ENCODE results near the gene SLC9A9.

The SLC9A9 gene

DNA sequence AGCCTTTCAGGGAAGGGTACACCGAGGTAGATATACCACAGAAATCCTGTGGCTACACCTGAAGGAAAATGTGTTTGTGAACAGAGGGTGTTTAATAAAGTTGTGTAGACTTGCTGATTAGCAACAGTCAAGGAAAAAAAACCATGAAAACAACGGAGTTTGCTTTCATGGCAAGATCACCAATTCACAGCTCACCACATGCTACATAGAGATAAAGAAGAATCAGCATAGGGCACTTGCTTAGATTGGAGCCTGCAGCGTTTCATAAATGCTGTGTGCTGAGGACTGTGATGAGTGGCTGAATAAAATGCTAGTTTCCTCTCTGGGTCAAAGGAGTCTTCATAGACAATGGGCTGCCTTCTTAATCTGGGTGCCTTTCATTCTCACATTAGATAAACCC lies 257.6 kb downstream of the SLC9A9 start:
- no peak for DNase-seq

DNA sequence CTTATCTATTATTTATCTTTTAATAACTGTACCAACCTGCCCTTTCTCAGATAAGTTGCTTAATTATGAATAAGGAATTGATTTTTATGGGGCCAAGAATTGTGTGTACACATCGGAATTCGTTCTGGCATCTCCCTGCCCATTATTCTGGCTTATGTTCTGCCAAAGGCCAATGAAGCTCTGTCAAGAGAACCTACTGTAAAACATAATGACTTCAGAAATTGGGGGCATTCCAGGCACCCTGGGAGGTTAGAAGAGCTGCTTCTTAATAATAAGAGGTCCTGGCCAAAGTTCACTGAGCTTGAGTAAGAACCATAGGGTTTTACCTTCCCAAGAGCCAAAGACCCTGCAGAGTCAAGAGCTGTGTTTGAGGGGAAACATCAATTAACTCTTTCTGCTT lies 261.7 kb downstream of the SLC9A9 start:
- no peak for DNase-seq

DNA sequence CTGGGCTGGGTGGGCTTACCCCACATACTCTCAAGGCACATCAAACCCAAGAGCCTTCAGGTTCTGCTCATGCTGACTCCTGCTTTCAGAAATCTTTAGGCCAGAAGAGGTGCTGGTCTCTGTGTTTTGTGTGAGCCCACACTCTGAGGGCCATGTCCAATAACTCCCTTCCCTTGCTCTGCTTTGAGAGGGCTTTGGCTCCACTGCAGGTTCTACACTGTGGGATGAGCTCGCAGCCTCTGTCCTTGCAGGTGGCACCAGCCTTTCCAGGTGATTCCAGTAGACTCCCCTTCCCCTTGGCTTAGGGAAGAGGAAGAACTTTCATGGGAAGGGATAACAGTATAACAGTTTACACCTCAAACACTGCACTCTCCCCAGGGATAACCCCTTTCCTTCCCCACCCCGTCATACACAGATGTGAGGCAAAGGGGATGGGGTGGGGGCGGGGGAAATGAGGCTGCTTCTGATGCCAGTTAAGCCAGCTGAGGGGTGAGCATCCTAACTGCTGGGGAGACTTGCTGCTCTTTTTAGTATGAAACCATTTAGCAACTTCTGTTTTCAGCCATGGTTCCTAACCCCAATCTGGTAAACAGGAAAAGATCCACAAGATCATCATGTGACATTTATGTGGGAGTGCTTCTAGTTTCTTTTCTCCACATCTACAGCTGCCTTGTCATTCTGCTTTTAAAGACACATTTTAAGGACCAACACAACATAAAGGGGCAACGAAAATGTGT lies 262.4 kb downstream of the SLC9A9 start:
- no peak for DNase-seq

DNA sequence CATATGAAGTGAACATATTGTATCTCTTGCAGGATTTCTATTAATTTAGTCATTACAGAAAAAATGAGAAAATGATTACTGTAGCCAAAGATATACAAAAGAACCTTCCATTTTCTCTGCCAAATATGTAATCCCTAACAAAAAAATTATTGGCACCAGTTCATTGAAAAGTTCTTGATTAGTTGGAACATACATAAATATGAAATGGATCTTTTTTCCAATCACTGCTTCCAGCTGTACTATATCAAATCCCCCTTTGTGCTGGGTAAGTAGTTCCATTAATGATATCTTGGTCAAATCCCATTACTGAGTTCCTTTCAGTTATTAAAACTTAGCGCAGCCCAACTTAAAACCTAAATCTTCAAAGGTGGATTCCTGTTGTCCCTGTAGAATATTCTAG lies 263.8 kb downstream of the SLC9A9 start:
- DNase-seq: no peak

DNA sequence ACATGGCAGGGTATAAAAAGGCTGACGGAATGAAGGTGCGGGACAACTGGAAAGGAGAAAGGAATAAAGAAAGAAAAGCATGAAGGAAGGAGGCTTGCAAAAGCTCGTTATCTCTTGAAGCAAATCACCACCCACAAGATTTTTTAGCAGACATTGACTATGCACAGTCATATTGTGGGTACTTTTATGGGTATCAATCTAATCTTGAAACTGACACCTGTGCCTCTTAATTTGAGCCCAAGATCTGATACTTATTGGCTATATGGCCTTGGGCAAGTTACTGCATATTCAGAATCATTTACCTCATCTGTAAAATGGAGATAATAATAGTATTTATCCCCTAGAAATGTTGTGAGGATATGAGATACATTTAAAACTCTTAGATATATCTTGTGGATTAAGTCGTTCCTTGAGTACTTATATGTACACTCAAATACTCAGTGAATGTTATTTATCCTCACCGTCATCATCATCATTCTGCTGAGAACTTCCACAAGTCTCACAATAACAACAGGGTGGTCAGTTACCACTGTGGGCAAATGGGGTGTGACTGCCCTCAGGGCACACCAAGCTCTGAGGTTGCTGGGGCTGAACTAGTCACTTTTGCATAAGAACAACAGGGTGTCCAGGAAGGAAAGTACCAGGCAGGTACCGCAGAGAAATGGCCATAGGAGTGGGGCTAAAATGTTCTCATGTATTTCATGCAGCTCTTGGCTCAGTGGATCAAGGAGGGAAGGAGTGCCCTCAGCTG lies 266.1 kb downstream of the SLC9A9 start:
- no peak for DNase-seq

DNA sequence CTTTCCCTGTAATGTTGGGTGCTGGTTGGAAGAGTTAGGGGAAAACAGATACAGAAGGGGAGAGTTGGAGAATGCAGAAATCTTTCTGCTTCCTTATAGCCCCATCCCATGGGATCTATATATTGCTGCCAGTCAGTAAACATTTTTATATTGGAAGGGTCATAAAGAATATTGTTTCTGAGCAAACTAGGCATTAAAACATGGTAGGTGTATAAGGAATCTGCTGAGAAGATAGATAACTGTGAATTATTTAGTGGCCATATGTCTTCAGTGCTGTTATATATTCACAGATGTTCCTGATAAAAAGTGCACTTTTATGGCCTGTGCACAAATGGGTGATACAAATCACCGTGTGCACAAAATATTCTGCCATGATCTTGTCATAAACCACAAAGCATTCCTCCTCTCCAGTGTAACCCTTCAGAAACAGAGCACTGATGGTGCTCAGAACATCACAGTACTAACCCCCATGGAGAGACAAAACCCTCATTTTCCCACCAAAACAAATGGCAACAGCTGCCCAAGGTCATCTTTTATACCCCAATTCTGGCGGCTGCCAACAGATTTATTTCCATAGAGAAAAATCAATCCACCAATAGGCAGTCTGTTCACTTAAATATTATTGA lies 269.3 kb downstream of the SLC9A9 start:
- no peak for DNase-seq

DNA sequence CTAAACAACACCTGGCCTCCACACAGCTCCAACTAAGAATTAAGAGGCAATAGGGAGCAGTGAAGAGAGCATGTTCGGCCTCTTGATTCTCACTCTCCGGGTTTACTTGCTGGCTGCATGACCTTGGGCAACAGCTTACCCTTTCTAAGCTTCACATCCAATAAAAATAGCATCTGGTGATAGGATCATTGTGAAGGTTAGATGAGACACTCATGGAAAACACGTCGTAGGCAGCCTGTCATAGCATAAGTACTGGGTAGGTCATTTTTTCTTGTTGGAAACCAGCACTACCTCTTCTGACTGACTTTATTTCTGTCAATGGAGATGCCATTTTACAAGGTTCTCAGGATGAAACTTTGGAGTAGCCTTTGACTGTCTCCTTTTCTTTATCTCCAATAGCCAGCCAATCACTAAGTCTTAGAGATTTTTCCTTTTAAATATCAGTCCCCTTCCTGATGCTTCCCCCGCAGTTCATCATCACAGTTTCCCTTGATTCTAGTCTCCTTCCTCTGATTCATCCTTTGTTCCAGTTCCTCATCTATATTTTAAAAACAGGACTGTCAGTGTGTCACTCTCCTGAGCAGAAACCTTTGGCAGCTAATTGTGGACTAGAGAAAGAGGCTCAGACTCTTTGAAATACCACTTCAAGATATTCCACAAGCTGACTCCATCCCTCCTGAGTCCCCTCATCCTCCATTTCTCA lies 271.5 kb downstream of the SLC9A9 start:
- no peak for DNase-seq

DNA sequence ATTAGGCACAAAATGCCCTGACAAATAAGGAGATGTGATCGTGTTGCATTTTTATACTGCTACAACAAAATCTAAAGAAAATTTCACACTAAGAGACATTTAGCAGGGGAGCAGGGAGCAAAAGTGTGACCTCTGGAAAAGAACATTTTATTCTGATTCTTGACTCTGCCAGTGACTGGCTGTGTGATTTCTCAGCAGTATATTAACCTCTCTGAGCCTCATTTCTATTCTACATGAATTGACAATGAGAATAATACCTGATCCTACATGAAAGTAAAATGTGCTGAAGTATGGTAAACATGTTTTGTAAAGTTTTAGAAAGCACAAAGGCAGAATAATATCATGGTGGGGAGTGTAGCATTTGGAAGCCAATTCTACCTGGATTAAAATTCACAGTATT lies 273.3 kb downstream of the SLC9A9 start:
- no peak for DNase-seq

DNA sequence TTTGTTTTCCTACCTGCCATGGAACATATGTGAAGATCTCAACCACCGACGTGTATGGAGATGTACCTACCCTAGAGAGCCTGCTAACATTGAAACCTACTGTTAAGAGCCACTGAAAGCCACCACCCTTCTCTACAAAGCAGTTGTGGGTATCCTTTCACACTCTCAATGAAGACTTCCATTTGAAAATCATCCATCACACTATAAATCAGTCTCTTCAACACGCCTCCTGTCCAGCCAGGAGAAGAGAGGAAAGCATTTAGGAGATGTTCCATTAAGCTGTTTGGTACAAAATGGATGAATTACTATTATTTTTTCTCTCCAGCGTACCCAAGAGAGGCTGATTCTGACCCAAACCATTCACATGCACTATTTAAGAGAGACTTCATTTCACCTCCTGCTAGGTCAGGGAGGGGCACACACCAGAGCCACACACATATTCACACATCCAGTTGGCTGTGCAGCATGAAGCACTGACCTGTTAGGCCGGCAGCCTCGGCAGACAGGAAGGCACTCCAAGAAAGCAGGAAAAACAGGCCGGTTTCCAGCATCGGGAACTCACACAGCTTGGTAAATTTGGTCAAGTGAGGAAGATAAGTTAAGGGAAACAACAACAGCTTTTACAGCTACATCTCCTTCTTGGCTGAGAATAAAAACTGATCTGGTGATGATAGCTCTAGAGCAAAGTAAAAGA lies 274.5 kb downstream of the SLC9A9 start:
- no peak for DNase-seq

DNA sequence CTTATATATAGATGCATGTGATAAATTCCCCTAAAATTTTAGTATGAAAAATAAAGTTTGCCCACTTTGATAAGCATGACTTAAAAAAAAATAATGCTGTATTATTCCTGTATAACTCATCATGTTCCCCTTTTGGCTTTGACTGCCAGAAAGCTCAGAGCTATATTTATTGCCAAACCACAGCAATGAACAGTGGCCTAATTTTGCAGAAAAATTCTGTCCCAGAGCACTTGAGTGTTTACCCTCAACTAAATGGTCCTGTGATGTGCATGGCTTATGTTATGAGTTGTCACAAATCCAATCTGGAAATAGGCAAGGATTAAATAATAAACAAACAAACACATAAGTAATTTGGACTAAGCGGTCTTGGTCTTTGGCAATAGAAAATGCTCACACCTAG lies 276.7 kb downstream of the SLC9A9 start:
- no peak for DNase-seq

DNA sequence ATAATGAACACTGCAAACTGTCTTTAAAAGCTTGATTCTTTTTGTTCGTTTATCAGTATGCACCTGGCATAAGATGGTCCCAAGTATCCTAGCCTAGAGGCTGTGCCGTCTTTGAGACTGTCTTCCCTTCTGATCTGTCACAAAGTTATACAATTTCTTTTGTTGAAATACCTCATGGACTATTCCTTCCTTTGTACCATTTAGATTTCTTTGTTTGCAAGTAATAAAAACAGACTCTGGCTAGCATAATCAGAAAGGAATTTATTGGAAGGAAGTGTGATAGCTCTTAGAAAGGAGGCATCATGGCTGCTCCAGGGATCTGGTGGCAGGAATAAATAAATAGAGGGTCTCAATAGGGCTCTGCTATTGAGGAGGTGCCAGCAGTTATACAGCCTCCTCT lies 280.4 kb downstream of the SLC9A9 start:
- no peak for DNase-seq

DNA sequence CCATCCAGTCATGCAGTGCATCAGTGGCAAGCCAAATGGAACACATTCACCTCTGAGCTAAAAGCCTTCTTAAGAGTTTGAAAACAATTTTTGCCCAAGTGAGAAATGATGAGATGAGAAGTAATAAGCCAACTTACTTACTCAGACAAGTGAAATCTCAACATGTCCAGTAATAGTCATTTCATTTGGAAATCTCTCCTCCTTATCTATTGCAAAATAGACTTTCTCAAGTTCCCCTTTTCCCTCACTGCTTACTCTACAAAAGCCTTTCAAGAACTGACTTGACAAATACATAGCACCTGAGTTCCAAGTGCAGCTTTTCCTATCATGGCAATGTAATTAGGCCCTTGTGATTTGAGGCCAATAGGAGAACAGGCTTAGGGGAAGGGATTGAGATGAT lies 282.3 kb downstream of the SLC9A9 start:
- DNase-seq: no peak

DNA sequence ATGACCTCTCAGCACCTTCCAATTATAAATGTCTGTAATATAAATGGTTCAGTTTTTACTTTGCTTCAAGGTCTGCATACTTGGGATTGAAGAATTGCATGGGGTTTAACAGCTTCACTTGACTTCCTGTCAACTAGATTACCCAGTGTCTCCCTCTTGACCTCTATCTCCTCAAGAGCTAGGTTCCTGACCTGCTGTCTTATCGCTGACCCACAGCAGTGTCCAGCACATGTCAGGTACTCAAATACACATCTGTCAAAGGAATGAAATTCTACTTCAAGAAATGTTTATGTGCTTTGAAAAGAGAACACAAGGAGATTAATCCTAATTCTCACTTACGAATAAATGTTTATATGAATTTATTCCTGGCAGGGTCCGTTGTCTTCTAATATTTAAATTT lies 284.5 kb downstream of the SLC9A9 start:
- no peak for DNase-seq

DNA sequence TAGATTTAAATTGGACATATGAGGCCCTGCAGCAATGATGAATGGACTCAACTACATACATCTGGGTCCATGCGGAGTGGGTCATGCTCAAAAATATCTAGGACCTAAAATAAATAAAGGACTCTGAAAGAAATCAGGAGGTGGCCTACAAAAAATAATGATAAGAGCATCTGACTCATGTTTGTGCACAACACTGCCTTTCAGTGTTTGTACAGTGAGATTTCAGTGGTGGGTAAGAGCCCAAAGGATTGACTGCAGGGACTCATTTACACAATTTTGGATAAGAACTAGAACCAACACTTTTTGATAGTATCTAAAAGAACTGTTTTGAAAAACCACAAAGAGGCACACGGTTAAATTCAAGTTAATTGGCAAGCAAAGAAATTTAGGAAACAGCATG lies 285.5 kb downstream of the SLC9A9 start:
- DNase-seq: no peak

DNA sequence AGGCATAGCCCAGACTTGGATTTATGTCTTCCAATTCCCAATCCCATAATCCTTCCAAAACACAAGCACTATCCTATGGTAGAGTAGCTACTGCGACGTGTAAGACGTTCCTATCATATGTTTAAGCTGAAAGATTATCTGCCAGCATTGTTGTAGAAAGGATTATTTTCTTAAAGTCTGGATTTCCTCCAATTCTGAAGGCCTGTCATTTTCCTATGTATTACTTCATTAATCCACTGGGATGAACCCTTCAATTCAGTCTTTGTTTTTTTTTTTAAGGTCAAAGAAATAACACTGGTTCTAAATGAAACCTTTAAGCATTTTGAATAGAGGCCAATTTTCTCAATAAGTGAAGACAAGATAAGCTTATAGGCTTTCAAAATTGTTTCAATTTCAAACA lies 289.0 kb downstream of the SLC9A9 start:
- no peak for DNase-seq

DNA sequence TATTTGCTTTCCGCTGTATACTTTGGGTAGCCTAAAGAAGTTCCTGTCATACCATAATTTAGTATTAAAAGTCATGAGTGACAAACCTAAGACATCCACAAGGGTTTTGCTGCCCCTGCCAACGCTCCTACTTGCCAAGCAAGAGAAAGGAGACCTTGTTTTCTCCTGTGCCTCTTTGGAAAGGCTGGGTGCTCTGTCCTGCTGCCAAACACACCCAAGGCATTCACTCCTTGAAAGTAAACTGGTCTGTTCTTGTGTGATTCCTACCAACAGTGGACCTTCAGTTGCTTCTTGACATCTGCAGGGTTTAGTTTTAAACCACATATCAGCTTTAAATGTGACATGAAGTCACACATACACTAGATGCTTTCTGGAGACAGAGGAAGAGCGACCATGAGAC lies 295.4 kb downstream of the SLC9A9 start:
- DNase-seq: no peak

DNA sequence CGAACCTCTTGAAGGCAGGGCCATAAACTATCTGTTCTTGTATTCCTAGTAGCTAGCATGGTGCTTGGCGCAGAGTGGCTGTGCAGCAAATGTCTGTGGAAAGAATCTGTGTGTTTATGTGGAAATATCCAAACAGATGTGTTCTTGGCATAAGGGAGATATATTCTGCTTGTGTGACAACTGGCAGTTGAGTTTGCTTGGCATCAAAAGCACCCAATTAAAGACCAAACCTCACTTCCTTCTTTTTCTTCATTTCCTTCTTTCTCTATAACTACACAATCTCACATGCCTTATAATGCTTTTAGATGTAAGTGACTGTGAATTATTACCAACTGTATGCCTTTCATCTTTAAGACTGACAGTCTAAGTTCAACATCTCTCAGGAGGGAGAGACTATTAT lies 296.5 kb downstream of the SLC9A9 start:
- DNase-seq: no peak

DNA sequence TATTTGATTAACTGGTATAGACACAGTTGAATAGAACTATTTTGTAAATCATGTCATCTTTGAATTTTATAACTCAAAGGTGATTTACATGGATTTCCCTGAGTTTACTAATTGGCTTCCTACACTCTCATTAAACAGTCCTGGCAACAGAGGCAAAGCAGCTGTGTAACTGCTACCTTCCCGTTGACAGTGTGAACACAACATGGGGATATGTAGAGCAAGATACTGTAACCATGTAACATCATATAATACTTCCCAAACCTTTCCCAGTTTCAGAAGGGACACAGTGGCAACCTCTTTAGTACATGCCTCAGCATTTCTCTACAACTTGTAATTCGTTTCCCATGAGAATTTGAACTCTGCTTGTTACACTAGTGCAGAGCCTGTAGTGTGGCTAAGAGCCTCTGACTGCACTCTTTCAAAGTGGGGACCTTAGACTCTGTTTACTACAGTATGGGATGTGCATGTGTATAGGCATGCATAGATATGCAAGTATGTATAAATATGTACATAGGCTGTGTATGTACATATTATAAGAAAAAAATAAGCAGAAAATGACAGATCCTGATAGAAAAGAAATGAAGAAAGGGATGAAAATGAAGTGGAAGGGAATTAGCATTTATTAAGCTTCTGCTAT lies 299.3 kb downstream of the SLC9A9 start:
- no peak for DNase-seq

DNA sequence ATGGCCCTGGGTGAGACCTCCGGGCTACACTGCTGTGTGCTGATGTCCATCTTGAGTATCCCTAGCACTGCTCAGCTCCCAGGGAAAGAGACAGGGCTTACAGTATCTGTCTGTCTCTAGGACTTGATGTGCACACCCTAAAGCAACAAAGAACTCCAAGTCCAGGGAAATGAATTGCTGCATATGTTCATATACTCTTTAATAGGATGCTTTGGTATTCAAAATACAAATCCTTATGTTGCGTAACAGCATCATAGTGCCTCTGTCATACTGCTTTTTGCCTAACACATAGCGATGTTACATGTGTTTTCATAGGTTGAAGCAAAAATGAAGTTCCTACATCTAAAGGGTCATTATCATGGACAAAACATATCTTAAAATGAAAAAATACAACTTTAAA lies 299.9 kb downstream of the SLC9A9 start:
- DNase-seq: no peak

DNA sequence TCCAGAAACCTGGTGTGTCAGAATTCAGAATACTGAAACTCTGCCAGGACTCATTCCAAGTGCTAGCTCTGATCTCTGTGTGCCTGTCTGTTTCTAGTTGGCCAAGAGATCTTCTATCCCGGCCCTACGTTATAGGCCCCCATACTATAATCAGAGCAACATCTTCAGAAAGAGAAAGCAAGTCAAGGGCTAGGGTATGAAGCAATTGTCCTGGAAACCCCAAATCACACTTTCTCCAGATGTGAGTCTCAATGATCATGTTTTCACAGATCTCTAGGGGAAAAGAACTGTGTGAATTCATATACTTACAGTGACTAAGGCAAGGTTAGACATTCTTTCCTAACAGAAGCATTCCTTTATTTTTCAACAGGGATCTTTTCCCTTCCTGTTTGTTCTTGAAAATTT lies 309.7 kb downstream of the SLC9A9 start:
- no peak for DNase-seq

DNA sequence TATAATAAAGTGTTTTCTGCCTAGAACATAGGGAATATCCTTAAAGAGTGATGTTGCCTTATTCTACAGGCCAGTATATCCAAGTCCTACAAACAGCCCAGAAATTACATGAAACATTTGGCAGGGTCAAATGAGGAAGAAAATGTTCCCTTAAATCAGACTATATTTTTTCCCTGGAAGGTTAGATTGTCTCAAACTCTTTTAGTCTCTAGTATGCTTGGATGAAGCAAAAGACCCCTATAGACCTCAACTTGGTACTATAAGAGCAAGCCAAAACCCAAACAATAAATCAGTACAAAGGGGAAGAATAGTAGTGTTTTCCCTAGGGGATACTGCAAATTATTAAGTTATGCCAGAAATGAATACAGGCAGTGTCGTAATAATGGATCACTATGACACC lies 310.2 kb downstream of the SLC9A9 start:
- DNase-seq: no peak

DNA sequence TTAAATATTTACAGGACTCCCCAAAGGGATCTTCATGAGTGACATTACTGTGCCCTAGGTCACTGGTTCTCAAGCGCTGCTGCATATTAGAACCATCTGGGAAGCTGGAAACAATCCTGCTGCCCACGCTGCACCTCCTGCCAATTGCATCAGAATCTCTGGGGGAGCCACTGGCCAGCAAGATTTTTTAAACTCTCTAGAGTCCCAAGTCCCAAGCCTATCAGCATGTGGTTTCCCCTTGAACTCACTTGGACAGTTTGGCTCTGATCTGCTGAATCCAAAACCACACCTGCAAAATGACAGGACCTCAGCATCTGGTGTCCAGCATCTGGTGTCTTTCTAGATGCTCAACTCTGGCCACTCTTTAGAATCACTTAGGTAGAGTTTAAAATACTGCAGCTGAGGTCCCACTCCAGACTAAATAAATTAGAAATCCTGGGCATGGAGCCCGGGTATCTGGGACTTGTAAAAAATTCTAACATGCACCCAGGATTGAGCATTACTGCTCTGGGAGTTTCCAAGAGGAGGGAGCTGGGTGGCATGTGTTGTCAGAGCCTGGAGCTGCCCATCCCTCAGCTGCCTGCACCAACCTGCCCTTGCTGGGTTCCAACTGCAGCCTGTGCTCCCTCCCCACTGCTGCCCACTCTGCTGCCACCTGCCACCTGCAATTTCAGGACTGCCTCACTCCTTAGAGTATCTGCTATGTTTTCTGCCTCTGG lies 311.3 kb downstream of the SLC9A9 start:
- no peak for DNase-seq
